Measurements from ENCODE around the gene NT5C1B.
A peak's percentile ranks its signal among the peaks of the same experiment; 100 is the strongest.

NT5C1B gene

DNA sequence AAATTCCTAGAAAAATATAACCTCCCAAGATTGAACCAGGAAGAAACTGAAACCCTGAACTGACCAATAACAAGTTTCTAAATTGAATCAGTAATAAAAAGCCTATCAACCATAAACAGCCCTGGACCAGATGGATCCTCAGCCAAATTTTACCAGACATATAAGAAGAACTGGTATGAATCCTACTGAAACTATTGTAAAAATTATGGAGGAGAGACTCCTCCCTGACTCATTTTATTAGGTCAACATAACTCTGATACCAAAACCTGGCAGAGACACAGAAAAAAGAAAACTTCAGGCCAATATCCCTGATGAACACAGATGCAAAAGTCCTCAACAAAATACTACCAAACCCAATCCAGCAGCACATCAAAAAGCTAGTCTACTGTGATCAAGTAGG is 11.3 kb downstream of the NT5C1B start:
- no peak overlapping the region for H3K27ac Mint-ChIP-seq
- no peak overlapping the region for H3K4me3 Mint-ChIP-seq
- peaks cover 15% of the 10 kb centered on the region for H3K36me3 Mint-ChIP-seq (ENCODE audit: low read depth)
- no peaks in the 10 kb centered on the region for H3K27me3 Mint-ChIP-seq (ENCODE audit: low read depth)
- TF ChIP-seq CTCF (IDR thresholded peaks at IDR 0.05; ENCODE audit: unreplicated experiment in 3 of 3) = no peak
- no peaks in the 10 kb centered on the region for H3K4me1 Mint-ChIP-seq
- H3K9me3 Mint-ChIP-seq = peaks cover 22% of the 10 kb centered on the region

DNA sequence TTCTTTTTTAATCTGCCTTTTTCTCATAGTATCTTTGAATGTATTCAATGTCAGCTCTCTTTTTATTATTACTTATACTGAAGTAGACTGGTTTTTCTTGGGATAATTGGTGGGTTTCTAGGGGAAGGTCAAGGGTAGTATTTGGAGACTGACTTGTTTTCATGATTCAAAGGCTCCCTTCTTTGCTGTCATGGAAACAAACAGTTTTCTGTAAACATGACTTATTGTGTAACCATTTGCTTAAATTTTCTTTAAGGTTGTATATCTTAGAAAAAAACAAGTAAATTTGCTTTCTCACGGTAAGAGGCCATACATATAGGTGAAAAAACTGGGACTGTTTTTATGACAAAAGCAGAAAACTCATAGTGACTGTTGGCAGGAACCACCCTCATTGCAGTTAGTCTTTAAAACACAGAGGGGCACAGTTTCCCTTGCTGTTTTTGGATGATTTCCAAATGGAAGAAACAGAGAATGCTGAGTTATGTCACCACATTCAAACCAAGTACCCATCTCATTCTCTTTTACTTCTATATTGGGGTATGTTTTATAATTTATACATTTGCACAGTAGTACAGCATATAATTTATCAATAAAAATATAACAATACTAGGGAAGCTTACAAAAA is 23.1 kb downstream of the NT5C1B start:
- Mint-ChIP-seq H3K27me3 (ENCODE audit: low read depth) (no peaks in the 10 kb centered on the region), H3K27ac (no peak overlapping the region), H3K36me3 (ENCODE audit: low read depth) (peaks cover 46% of the 10 kb centered on the region), H3K9me3 (peaks cover 40% of the 10 kb centered on the region), H3K4me3 (no peak overlapping the region), H3K4me1 (no peaks in the 10 kb centered on the region)
- TF ChIP-seq CTCF (IDR thresholded peaks at IDR 0.05; ENCODE audit: unreplicated experiment in 3 of 3) = no peak

DNA sequence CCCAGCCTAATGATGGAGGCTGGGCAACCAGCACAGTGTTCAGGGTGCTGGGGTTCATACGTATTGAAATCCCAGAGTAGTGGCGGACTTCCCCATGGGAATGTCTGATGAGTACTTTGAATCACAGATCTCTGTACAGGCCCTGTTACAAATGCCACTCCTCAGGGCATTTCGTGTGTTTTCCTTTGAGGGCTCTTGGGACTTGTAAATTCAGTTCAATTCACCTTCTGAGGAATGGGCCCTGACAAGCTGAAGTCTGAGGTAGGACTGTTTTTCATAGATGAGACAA is 28.6 kb downstream of the NT5C1B start:
- Mint-ChIP-seq H3K27ac (peak overlapping the region; percentile 98 to 99 (median 99)), H3K27me3 (ENCODE audit: low read depth) (no peaks in the 10 kb centered on the region), H3K9me3 (peaks cover 21% of the 10 kb centered on the region), H3K4me1 (peaks cover 40% of the 10 kb centered on the region), H3K4me3 (peak overlapping the region; percentile 91 to 99 (median 98)), H3K36me3 (ENCODE audit: low read depth) (peaks cover 43% of the 10 kb centered on the region)
- no peak for TF ChIP-seq CTCF (IDR thresholded peaks at IDR 0.05; ENCODE audit: unreplicated experiment in 3 of 3)

- H3K9me3 Mint-ChIP-seq = peaks cover 18% of the 10 kb centered on the region
- H3K4me3 Mint-ChIP-seq = peak within 1 kb of the TSS; percentile 91 to 99 (median 98)
- H3K27ac Mint-ChIP-seq = peak within 1 kb of the TSS; percentile 98 to 99 (median 99)
- peaks cover 45% of the 10 kb centered on the region for H3K36me3 Mint-ChIP-seq (ENCODE audit: low read depth)
- H3K27me3 Mint-ChIP-seq (ENCODE audit: low read depth) = no peaks in the 10 kb centered on the region
- TF ChIP-seq CTCF (IDR thresholded peaks at IDR 0.05; ENCODE audit: unreplicated experiment in 3 of 3) = peak in 1 of 3 experiments; percentile 15
- peaks cover 40% of the 10 kb centered on the region for H3K4me1 Mint-ChIP-seq
These were observed 29.2 kb downstream of the NT5C1B start, which contains the start of gene RDH14 for GRCh38 chr2:18560031-18560796. RDH14 (minus strand) TSS chr2:18560653; CDS start chr2:18560572, 81 bp downstream.

DNA sequence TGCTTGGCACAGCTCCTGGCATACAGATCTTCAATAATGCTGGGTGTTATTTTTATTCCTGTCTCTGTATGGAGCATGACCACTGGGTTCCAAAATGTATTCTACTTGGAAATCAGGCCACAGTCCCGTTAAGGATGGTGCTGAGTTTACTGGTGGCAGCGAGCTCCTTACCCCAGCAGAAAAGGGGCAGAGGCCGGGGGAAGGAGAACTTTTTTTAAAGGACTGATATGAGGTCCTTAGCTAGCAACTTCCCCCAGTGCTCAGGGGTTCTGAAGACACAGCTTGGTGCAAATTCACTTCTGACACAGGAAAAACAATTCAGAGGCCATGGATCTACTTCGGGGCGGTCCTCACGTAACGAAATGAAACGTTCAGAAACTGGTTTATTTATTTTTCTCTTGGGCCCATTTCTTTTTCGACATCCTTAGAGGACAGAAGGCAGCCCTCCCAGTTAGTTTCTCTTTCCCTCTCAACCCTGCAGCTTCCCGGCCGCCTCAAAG is 29.8 kb downstream of the NT5C1B start:
- H3K27ac Mint-ChIP-seq = peak overlapping the region; percentile 92 to 98 (median 98)
- peaks cover 40% of the 10 kb centered on the region for H3K4me1 Mint-ChIP-seq

More for the DNA sequence above, 29.8 kb downstream of the NT5C1B start:
- Mint-ChIP-seq H3K9me3 (peaks cover 14% of the 10 kb centered on the region), H3K36me3 (ENCODE audit: low read depth) (peaks cover 45% of the 10 kb centered on the region), H3K27me3 (ENCODE audit: low read depth) (no peaks in the 10 kb centered on the region), H3K4me3 (peak overlapping the region; percentile 91 to 99 (median 98))
- TF ChIP-seq CTCF (IDR thresholded peaks at IDR 0.05; ENCODE audit: unreplicated experiment in 3 of 3) = no peak
